Neural cell (in vitro differentiated cells): Measurements from ENCODE around the gene LRRFIP2. TPM values are rescaled to one million over a fixed set of nuclear protein-coding genes. Genes with fewer than 3 reads are reported as not detected.

Experiments
- H2AFZ ChIP-seq: fragments of 200-600, 300-800 bp; sonication (generic), shearing (Covaris generic); 2 replicates; pipeline ENCODE4 v1.6.0; 2014; ENCODE audit warnings: low read depth, mild to moderate bottlenecking, antibody characterized with exemption, low read length, moderate library complexity
- H3F3A ChIP-seq: fragments of 200-600 bp; shearing (Covaris generic); 2 replicates; pipeline ENCODE4 v1.6.1; 2016; ENCODE audit warnings: mild to moderate bottlenecking, moderate library complexity, mixed read lengths, antibody characterized with exemption, low read length; ENCODE audit not compliant: insufficient read depth, poor library complexity, severe bottlenecking
- H3K27ac ChIP-seq: fragments of 200-600, 300-800 bp; sonication (generic), shearing (Covaris generic); 2 replicates; pipeline ENCODE4 v1.5.1; 2014; ENCODE audit warnings: mild to moderate bottlenecking, low read length, moderate library complexity
- H3K27me3 ChIP-seq: fragments of 300-800, 200-600 bp; sonication (generic), shearing (Covaris generic); 2 replicates; pipeline ENCODE4 v1.6.0; 2014; ENCODE audit warnings: mild to moderate bottlenecking, low read depth, low read length, moderate library complexity; ENCODE audit not compliant: insufficient read depth
- H3K36me3 ChIP-seq: fragments of 300-800, 200-600 bp; sonication (generic), shearing (Covaris generic); 2 replicates; pipeline ENCODE4 v1.5.1; 2014; ENCODE audit warnings: mild to moderate bottlenecking, antibody characterized with exemption, low read length, moderate library complexity; ENCODE audit not compliant: insufficient read depth
- H3K4me2 ChIP-seq: fragments of 300-800, 200-600 bp; sonication (generic), shearing (Covaris generic); 2 replicates; pipeline ENCODE4 v1.6.0; 2014; ENCODE audit warnings: mild to moderate bottlenecking, low read length
- H3K4me3 ChIP-seq: fragments of 300-800, 200-600 bp; sonication (generic), shearing (Covaris generic); 2 replicates; pipeline ENCODE4 v1.5.1; 2014; ENCODE audit warnings: mild to moderate bottlenecking, low read length, moderate library complexity
- H3K79me2 ChIP-seq: fragments of 200-600 bp; shearing (Covaris generic); replicated peaks from 2 replicates; pipeline ENCODE4 v1.6.0; 2014; ENCODE audit warnings: mild to moderate bottlenecking, low read length, moderate library complexity; ENCODE audit not compliant: insufficient read depth
- H3K9ac ChIP-seq: fragments of 300-800, 200-600 bp; sonication (generic), shearing (Covaris generic); 2 replicates; pipeline ENCODE4 v1.6.1; 2016; ENCODE audit warnings: mild to moderate bottlenecking, low read length, mixed read lengths
- H3K9me2 ChIP-seq: fragments of 200-600 bp; shearing (Covaris generic); 2 replicates; pipeline ENCODE4 v1.6.1; 2016; ENCODE audit warnings: mild to moderate bottlenecking, low read length, mixed read lengths; ENCODE audit not compliant: insufficient read depth
- H3K9me3 ChIP-seq: fragments of 200-600, 300-800 bp; sonication (generic), shearing (Covaris generic); 2 replicates; pipeline ENCODE4 v1.6.1; 2016; ENCODE audit warnings: mild to moderate bottlenecking, mixed run types, low read length, moderate library complexity, mixed read lengths
- H4K20me1 ChIP-seq: fragments of 200-600 bp; shearing (Covaris generic); 2 replicates; pipeline ENCODE4 v1.6.1; 2016; ENCODE audit warnings: mild to moderate bottlenecking, mixed run types; ENCODE audit not compliant: insufficient read depth
- EP300 ChIP-seq: fragments of 450-650 bp; conservative IDR thresholded peaks from 2 replicates; pipeline ENCODE4 v1.6.1; 2014; ENCODE audit warnings: antibody characterized with exemption, mild to moderate bottlenecking, moderate library complexity; ENCODE audit not compliant: poor library complexity, severe bottlenecking
- EZH2 ChIP-seq: fragments of 200-600, 300-800 bp; shearing (Covaris generic), sonication (generic); IDR thresholded peaks from 2 replicates; pipeline ENCODE4 v1.6.1; 2014; ENCODE audit warnings: antibody characterized with exemption, low read length, borderline replicate concordance, mild to moderate bottlenecking; ENCODE audit not compliant: insufficient read depth, poor library complexity, severe bottlenecking
- MXI1 ChIP-seq: fragments of 450-650 bp; conservative IDR thresholded peaks from 2 replicates; pipeline ENCODE4 v1.6.1; 2014; ENCODE audit warnings: antibody characterized with exemption, mild to moderate bottlenecking; ENCODE audit not compliant: poor library complexity, severe bottlenecking
- POLR2AphosphoS5 ChIP-seq: IDR thresholded peaks from 2 replicates; pipeline ENCODE4 v1.6.1; 2012
- RAD21 ChIP-seq: fragments of 450-650 bp; conservative IDR thresholded peaks from 2 replicates; pipeline ENCODE4 v1.6.1; 2014; ENCODE audit warnings: antibody characterized with exemption, mild to moderate bottlenecking, moderate library complexity
- SMC3 ChIP-seq: fragments of 450-650 bp; conservative IDR thresholded peaks from 2 replicates; pipeline ENCODE4 v1.6.1; 2014; ENCODE audit warnings: antibody characterized with exemption, mild to moderate bottlenecking, moderate library complexity; ENCODE audit not compliant: poor library complexity
- TAF1 ChIP-seq: IDR thresholded peaks from 2 replicates; pipeline ENCODE4 v1.6.1; 2012; ENCODE audit warnings: low read depth
- polyA plus RNA-seq: library from polyadenylated mRNA; depleted of rRNA; stranded (reverse); fragments of >200 nt; gene quantifications from 2 replicates; pipeline ENCODE4 v1.2.3, GENCODE V29; 2014
- TF ChIP-seq, protein P1 (sequence below): IDR thresholded peaks from 2 replicates; pipeline ENCODE4 v1.6.1; 2012; ENCODE audit warnings: borderline replicate concordance
- TF ChIP-seq, protein P2 (sequence below): fragments of 450-650 bp; IDR thresholded peaks from 2 replicates; pipeline ENCODE4 v1.5.1; 2014; ENCODE audit warnings: antibody characterized with exemption, mild to moderate bottlenecking, moderate library complexity; ENCODE audit not compliant: poor library complexity, severe bottlenecking

LRRFIP2 gene
- polyA plus RNA-seq, 1 donor from 2014 or later, result 143 TPM

DNA sequence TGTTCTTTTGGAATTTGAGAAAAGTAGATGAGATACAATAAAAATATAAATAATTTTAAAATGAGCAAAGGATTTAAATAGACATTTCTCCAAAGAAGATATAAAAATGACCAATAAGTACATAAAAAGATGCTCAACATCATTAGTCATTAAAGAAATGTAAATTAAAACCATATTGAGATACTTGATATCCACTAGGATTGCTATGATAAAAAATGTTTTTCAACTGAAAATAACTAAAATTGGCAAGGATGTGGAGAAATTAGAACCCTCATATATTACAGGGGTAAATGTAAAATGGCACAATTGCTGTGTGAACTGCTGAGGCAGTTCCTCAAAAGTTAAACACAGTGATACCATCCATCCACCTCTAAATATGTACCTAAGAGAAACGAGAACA, 38.8 kb downstream of the LRRFIP2 start:
- H3K27me3 ChIP-seq, result no peaks in the 10 kb centered on the region
- H3K4me2 ChIP-seq, result no peak overlapping the region
- H2AFZ ChIP-seq, result no peak overlapping the region
- H3K4me3 ChIP-seq, result no peak overlapping the region
- H3K9me3 ChIP-seq, result no peaks in the 10 kb centered on the region
- H3F3A ChIP-seq, result no peaks in the 10 kb centered on the region
- H4K20me1 ChIP-seq, result no peaks in the 10 kb centered on the region
- H3K9ac ChIP-seq, result no peak overlapping the region
- H3K36me3 ChIP-seq, result no peaks in the 10 kb centered on the region
- no peaks in the 10 kb centered on the region for H3K79me2 ChIP-seq
- TF ChIP-seq MXI1, result no peak
- TF ChIP-seq SMC3, result no peak
- TF ChIP-seq, protein P1, sequence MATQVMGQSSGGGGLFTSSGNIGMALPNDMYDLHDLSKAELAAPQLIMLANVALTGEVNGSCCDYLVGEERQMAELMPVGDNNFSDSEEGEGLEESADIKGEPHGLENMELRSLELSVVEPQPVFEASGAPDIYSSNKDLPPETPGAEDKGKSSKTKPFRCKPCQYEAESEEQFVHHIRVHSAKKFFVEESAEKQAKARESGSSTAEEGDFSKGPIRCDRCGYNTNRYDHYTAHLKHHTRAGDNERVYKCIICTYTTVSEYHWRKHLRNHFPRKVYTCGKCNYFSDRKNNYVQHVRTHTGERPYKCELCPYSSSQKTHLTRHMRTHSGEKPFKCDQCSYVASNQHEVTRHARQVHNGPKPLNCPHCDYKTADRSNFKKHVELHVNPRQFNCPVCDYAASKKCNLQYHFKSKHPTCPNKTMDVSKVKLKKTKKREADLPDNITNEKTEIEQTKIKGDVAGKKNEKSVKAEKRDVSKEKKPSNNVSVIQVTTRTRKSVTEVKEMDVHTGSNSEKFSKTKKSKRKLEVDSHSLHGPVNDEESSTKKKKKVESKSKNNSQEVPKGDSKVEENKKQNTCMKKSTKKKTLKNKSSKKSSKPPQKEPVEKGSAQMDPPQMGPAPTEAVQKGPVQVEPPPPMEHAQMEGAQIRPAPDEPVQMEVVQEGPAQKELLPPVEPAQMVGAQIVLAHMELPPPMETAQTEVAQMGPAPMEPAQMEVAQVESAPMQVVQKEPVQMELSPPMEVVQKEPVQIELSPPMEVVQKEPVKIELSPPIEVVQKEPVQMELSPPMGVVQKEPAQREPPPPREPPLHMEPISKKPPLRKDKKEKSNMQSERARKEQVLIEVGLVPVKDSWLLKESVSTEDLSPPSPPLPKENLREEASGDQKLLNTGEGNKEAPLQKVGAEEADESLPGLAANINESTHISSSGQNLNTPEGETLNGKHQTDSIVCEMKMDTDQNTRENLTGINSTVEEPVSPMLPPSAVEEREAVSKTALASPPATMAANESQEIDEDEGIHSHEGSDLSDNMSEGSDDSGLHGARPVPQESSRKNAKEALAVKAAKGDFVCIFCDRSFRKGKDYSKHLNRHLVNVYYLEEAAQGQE, result no peak
- no peaks in the 10 kb centered on the region for H3K9me2 ChIP-seq
- H3K27ac ChIP-seq, result no peak overlapping the region

DNA sequence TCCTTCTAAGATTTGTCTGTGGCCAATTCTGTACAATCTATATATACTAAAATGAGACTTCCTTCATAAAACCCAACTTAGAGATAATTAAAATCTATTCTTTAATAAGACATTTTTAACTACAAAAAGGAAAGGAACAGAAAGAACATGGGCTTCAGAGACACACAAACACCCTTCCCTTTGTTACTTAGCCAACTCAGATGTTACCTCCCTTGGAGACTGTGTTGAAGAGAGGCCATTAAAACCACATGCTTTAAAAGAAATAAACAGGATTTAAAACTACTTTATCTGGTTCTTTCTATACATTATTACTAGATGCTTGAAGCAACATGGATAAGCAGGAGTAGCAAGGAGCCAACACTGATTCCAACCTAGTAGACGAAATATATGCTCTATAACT, 42.0 kb downstream of the LRRFIP2 start:
- Histone ChIP-seq H3K9me2 (no peaks in the 10 kb centered on the region), H3K79me2 (no peaks in the 10 kb centered on the region), H3K9ac (no peak overlapping the region), H3F3A (no peaks in the 10 kb centered on the region), H4K20me1 (no peaks in the 10 kb centered on the region), H3K36me3 (no peaks in the 10 kb centered on the region), H3K4me2 (no peak overlapping the region), H3K4me3 (no peak overlapping the region), H2AFZ (no peak overlapping the region), H3K27me3 (no peaks in the 10 kb centered on the region), H3K9me3 (no peaks in the 10 kb centered on the region), H3K27ac (no peak overlapping the region)
- TF ChIP-seq EP300 (no peak), POLR2AphosphoS5 (no peak), TAF1 (no peak), EZH2 (no peak), RAD21 (no peak), MXI1 (no peak), SMC3 (no peak)
- TF ChIP-seq, protein P1, result no peak
- TF ChIP-seq, protein P2, sequence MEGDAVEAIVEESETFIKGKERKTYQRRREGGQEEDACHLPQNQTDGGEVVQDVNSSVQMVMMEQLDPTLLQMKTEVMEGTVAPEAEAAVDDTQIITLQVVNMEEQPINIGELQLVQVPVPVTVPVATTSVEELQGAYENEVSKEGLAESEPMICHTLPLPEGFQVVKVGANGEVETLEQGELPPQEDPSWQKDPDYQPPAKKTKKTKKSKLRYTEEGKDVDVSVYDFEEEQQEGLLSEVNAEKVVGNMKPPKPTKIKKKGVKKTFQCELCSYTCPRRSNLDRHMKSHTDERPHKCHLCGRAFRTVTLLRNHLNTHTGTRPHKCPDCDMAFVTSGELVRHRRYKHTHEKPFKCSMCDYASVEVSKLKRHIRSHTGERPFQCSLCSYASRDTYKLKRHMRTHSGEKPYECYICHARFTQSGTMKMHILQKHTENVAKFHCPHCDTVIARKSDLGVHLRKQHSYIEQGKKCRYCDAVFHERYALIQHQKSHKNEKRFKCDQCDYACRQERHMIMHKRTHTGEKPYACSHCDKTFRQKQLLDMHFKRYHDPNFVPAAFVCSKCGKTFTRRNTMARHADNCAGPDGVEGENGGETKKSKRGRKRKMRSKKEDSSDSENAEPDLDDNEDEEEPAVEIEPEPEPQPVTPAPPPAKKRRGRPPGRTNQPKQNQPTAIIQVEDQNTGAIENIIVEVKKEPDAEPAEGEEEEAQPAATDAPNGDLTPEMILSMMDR, result no peak
